Panc1 (cell line): Measurements from ENCODE around the gene EMC6. TPM values are rescaled to one million over a fixed set of nuclear protein-coding genes. Genes with fewer than 3 reads are reported as not detected.
A peak's percentile ranks its signal among the peaks of the same experiment; 100 is the strongest.

Experiments used
- ATAC-seq: fragments of 200-7000 bp; cut with Tn5 transposase; 2 replicates; pipeline ENCODE4 v1.9.1; 2020; ENCODE audit warnings: mild to moderate bottlenecking, moderate library complexity
- BruUV-seq: library from RNA; stranded (reverse); fragments of 400-500 nt; replicated peaks from 2 replicates; lab custom pipeline; 2021; lab: Mats Ljungman, UMichigan
- CTCF ChIA-PET: fragments of 300-600 bp; sonication (Branson Sonifier 250); formaldehyde crosslinking; loops from one replicate; lab custom pipeline; 2022; ENCODE audit warnings: antibody characterized with exemption; lab: Charles Lee
- POLR2A ChIA-PET: fragments of 300-600 bp; sonication (Branson Sonifier 250); formaldehyde crosslinking; loops from one replicate; lab custom pipeline; 2022; ENCODE audit warnings: antibody characterized with exemption; lab: Charles Lee
- DNase-seq: peaks from one replicate; pipeline ENCODE4 v3.0.0-alpha.2; 2010; ENCODE audit warnings: low read depth, low spot score
- H3K27ac ChIP-seq: 2 replicates; pipeline ENCODE4 v1.5.1; 2011; ENCODE audit warnings: mild to moderate bottlenecking, low read length, inconsistent platforms
- H3K27me3 ChIP-seq: fragments of 200-500 bp; sonication (Bioruptor generic); 2 replicates; pipeline ENCODE4 v1.6.0; 2014; ENCODE audit warnings: low read length, inconsistent platforms; ENCODE audit not compliant: control insufficient read depth, insufficient read depth
- H3K36me3 ChIP-seq: fragments of 200-500 bp; sonication (Bioruptor generic); 2 replicates; pipeline ENCODE4 v1.5.1; 2014; ENCODE audit warnings: inconsistent platforms, mild to moderate bottlenecking, low read length, moderate library complexity; ENCODE audit not compliant: control insufficient read depth, insufficient read depth
- H3K4me1 ChIP-seq: 2 replicates; pipeline ENCODE4 v1.5.1; 2011; ENCODE audit warnings: inconsistent platforms, mild to moderate bottlenecking, low read length, moderate library complexity; ENCODE audit not compliant: control insufficient read depth, insufficient read depth
- H3K4me3 ChIP-seq, 2 experiments: 2 replicates each; pipeline ENCODE4 v1.5.1; 2011 to 2012; ENCODE audit warnings: low read depth in 2 of 2, low read length in 2 of 2, mild to moderate bottlenecking in 2 of 2, inconsistent platforms in 1 of 2, moderate library complexity in 1 of 2
- H3K9me3 ChIP-seq: fragments of 200-500 bp; sonication (Bioruptor generic); 2 replicates; pipeline ENCODE4 v1.5.1; 2014; ENCODE audit warnings: low read depth, mild to moderate bottlenecking, inconsistent platforms, low read length, moderate library complexity; ENCODE audit not compliant: control insufficient read depth, insufficient read depth
- POLR2AphosphoS5 ChIP-seq: IDR thresholded peaks from 2 replicates; pipeline ENCODE4 v1.6.1; 2012; ENCODE audit warnings: mild to moderate bottlenecking, low read depth, low read length, moderate library complexity
- SIN3A ChIP-seq: IDR thresholded peaks from 2 replicates; pipeline ENCODE4 v1.6.1; 2012; ENCODE audit warnings: low read depth, mild to moderate bottlenecking, low read length, moderate library complexity, borderline replicate concordance; ENCODE audit not compliant: insufficient read depth
- TCF7L2 ChIP-seq: IDR thresholded peaks from 2 replicates; pipeline ENCODE4 v1.6.1; 2011; ENCODE audit warnings: mild to moderate bottlenecking, low read depth, low read length, inconsistent platforms
- in situ Hi-C: cut with HindIII; loops from 2 replicates; pipeline ENCODE4 v1.10.0; 2016; ENCODE audit warnings: low sequenced_read_pairs, low pct_unique_long_range_greater_than_20kb
- intact Hi-C: fragments of 100-400 bp; cut with micrococcal nuclease; formaldehyde crosslinking; loops from one replicate; pipeline ENCODE4 v1.10.0; 2022; ENCODE audit not compliant: unreplicated experiment
- total RNA-seq: library from RNA; stranded (reverse); gene quantifications from one replicate; pipeline ENCODE4 v1.2.1, GENCODE V29; 2021; ENCODE audit not compliant: unreplicated experiment
- TF ChIP-seq, protein P1 (sequence below), 2 experiments: IDR thresholded peaks; 2 replicates each; pipeline ENCODE4 v1.6.1; 2011 to 2012; ENCODE audit warnings: low read depth in 2 of 2, control low read depth in 1 of 2, low read length in 1 of 2, mild to moderate bottlenecking in 1 of 2, moderate library complexity in 1 of 2; ENCODE audit not compliant: insufficient read depth in 1 of 2
- TF ChIP-seq, protein P2 (sequence below): fragments of 450-650 bp; IDR thresholded peaks from 2 replicates; pipeline ENCODE4 v1.5.1; 2017; ENCODE audit warnings: mild to moderate bottlenecking

Gene EMC6
- total RNA-seq, 1 experiment from 2014 or later, result 65.9 TPM

DNA sequence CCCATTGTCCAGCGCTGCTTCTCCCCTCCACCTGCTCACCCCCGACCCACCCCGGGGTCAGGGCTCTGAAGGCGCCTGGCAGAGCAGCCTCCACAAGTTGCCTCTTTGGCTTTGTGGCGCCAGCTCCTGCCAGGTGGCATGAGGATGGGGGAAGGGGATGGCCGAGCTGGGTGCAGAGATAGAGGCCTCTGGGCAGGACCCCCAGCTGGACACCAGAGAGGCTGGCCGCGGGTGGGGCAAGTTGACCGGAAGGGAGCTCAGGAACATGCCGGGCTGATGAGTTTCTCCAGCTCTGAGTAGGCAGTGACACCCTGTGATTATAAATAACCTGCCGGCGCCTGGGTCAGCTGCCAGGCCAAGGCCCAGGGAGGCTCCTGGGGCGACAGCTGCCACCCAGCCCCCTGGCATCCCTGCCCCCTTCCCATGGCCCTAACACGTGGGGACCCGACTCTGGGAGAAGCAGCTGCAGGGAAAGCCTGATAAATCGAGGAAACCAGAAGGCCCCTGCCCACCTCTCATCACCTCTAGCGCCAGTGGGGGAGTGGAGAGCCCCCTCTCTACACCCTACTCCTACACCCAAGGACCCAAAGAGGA, 26.6 kb downstream of the EMC6 start:
- TF ChIP-seq POLR2AphosphoS5 (no peak), SIN3A (0 out of 2 replicates have a peak, but pooled peaks have one; percentile 7)
- Histone ChIP-seq H3K27ac (peak overlapping the region; percentile 44; the same call in 1 of the 2 replicates), H3K4me1 (peaks cover 4% of the 10 kb centered on the region), H3K27me3 (no peaks in the 10 kb centered on the region), H3K4me3 (peak overlapping the region; percentile 48 to 70), H3K36me3 (no peaks in the 10 kb centered on the region), H3K9me3 (no peaks in the 10 kb centered on the region)
- intact Hi-C loops, result no loop called here
- ChIA-PET POLR2A (interaction anchor here (0.6 kb wide), 1 partner anchor 448 kb away, joined by 3 read pairs; no protein-coding TSS in a partner anchor), CTCF (interaction anchor here (0.5 to 0.7 kb wide), 2 partner anchors 21 to 944 kb away, joined by 4 to 8 read pairs; no protein-coding TSS in a partner anchor)
- no TSS peak for BruUV-seq
- DNase-seq, result no peak
- in situ Hi-C loops, result no loop called here
- ATAC-seq, result peak; percentile 75

- no peaks in the 10 kb centered on the region for H3K27me3 ChIP-seq
- peak within 1 kb of the TSS; percentile 44; the same call in 1 of the 2 replicates for H3K27ac ChIP-seq
- BruUV-seq, result no TSS peak
Observed at GRCh38 chr17:3695723-3696411, 27.3 kb downstream of the EMC6 start, which contains the start of gene P2RX5. Gene P2RX5 (minus strand): TSS chr17:3696155. CDS start chr17:3696005, 150 bp downstream.

More at GRCh38 chr17:3695723-3696411, 27.3 kb downstream of the EMC6 start, which contains the start of gene P2RX5:
- ATAC-seq (peak; percentile 61), DNase-seq (no peak)
- intact Hi-C loops (no loop called here), in situ Hi-C loops (no loop called here)
- H3K4me3 ChIP-seq, result peak within 1 kb of the TSS; percentile 48 to 70
- TF ChIP-seq TCF7L2, result no peak
- TF ChIP-seq POLR2AphosphoS5, result no peak
- peak; percentile 55; the same call in 1 of the 2 replicates for TF ChIP-seq SIN3A
- TF ChIP-seq, protein P1, sequence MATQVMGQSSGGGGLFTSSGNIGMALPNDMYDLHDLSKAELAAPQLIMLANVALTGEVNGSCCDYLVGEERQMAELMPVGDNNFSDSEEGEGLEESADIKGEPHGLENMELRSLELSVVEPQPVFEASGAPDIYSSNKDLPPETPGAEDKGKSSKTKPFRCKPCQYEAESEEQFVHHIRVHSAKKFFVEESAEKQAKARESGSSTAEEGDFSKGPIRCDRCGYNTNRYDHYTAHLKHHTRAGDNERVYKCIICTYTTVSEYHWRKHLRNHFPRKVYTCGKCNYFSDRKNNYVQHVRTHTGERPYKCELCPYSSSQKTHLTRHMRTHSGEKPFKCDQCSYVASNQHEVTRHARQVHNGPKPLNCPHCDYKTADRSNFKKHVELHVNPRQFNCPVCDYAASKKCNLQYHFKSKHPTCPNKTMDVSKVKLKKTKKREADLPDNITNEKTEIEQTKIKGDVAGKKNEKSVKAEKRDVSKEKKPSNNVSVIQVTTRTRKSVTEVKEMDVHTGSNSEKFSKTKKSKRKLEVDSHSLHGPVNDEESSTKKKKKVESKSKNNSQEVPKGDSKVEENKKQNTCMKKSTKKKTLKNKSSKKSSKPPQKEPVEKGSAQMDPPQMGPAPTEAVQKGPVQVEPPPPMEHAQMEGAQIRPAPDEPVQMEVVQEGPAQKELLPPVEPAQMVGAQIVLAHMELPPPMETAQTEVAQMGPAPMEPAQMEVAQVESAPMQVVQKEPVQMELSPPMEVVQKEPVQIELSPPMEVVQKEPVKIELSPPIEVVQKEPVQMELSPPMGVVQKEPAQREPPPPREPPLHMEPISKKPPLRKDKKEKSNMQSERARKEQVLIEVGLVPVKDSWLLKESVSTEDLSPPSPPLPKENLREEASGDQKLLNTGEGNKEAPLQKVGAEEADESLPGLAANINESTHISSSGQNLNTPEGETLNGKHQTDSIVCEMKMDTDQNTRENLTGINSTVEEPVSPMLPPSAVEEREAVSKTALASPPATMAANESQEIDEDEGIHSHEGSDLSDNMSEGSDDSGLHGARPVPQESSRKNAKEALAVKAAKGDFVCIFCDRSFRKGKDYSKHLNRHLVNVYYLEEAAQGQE (IDR thresholded peaks at IDR 0.05; ENCODE audit: insufficient read depth in 1 of 2, low read depth in 2 of 2, low read length in 1 of 2), result peak; percentile 85 to 86
- TF ChIP-seq, protein P2, sequence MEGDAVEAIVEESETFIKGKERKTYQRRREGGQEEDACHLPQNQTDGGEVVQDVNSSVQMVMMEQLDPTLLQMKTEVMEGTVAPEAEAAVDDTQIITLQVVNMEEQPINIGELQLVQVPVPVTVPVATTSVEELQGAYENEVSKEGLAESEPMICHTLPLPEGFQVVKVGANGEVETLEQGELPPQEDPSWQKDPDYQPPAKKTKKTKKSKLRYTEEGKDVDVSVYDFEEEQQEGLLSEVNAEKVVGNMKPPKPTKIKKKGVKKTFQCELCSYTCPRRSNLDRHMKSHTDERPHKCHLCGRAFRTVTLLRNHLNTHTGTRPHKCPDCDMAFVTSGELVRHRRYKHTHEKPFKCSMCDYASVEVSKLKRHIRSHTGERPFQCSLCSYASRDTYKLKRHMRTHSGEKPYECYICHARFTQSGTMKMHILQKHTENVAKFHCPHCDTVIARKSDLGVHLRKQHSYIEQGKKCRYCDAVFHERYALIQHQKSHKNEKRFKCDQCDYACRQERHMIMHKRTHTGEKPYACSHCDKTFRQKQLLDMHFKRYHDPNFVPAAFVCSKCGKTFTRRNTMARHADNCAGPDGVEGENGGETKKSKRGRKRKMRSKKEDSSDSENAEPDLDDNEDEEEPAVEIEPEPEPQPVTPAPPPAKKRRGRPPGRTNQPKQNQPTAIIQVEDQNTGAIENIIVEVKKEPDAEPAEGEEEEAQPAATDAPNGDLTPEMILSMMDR, result no peak
- CTCF ChIA-PET, result interaction anchor here (0.5 to 0.7 kb wide), 2 partner anchors 21 to 945 kb away, joined by 4 to 8 read pairs; no protein-coding TSS in a partner anchor
- no peaks in the 10 kb centered on the region for H3K36me3 ChIP-seq
- H3K9me3 ChIP-seq, result no peaks in the 10 kb centered on the region
- H3K4me1 ChIP-seq, result peaks cover 4% of the 10 kb centered on the region
- POLR2A ChIA-PET, result no interaction called here
